ENCODE data around the gene ABCC10.

- TF ChIP-seq GATA3 (IDR thresholded peaks at IDR 0.05; ENCODE audit: low read depth, low read length) (no peak), GATA2 (IDR thresholded peaks at IDR 0.05; ENCODE audit: low read depth, low read length) (no peak)
Observed at GRCh38 chr6:43491750-43492661, 64.7 kb downstream of the ABCC10 start.

Data from SH-SY5Y (cell line).